Stimulated activated memory B cell treated with anti-CD40 and anti-IgM and Interleukin-4, amounts not matched to agents 10 μg/mL and 1 μg/mL and 100 μg/mL, for 72 hours (primary cell): ENCODE data around the gene ADRA2B.
"Not testable (repeated sequence)": the region's sequence is repeated elsewhere in the genome, so short reads cannot be mapped to it uniquely, and the experiment has no call there.

Experiments used
- ATAC-seq: fragments of 150-1000 bp; cut with Tn5 transposase; 2 replicates; pipeline ENCODE4 v1.10.0; 2021
- H3K27ac Mint-ChIP-seq: one replicate; pipeline ENCODE4 v1.8.0; 2022; ENCODE audit warnings: mild to moderate bottlenecking, mixed read lengths
- H3K27me3 Mint-ChIP-seq: one replicate; pipeline ENCODE4 v1.8.0; 2022; ENCODE audit warnings: mixed read lengths
- H3K36me3 Mint-ChIP-seq: one replicate; pipeline ENCODE4 v1.8.0; 2022; ENCODE audit warnings: mixed read lengths
- H3K4me1 Mint-ChIP-seq: one replicate; pipeline ENCODE4 v1.8.0; 2022; ENCODE audit warnings: mixed read lengths
- H3K4me3 Mint-ChIP-seq: one replicate; pipeline ENCODE4 v1.8.0; 2022; ENCODE audit warnings: mild to moderate bottlenecking, moderate library complexity, mixed read lengths
- H3K9me3 Mint-ChIP-seq: one replicate; pipeline ENCODE4 v1.8.0; 2022; ENCODE audit warnings: mixed read lengths

ADRA2B gene

GRCh38 chr2:96069878-96070277 is 46.5 kb downstream of the ADRA2B start:
- not testable (repeated sequence) for H3K36me3 Mint-ChIP-seq, H3K4me3 Mint-ChIP-seq, H3K9me3 Mint-ChIP-seq, H3K27ac Mint-ChIP-seq, H3K4me1 Mint-ChIP-seq, H3K27me3 Mint-ChIP-seq, ATAC-seq

GRCh38 chr2:96067902-96068581 is 48.3 kb downstream of the ADRA2B start:
- not testable (repeated sequence) for H3K4me3 Mint-ChIP-seq, H3K36me3 Mint-ChIP-seq, ATAC-seq, H3K9me3 Mint-ChIP-seq, H3K4me1 Mint-ChIP-seq, H3K27me3 Mint-ChIP-seq, H3K27ac Mint-ChIP-seq

- H3K9me3 Mint-ChIP-seq, H3K4me1 Mint-ChIP-seq, H3K4me3 Mint-ChIP-seq, H3K27me3 Mint-ChIP-seq, H3K27ac Mint-ChIP-seq, ATAC-seq, H3K36me3 Mint-ChIP-seq: not testable (repeated sequence)
Observed at GRCh38 chr2:96067098-96067660, 49.2 kb downstream of the ADRA2B start.

GRCh38 chr2:96066511-96066910 is 49.9 kb downstream of the ADRA2B start:
- H3K4me3 Mint-ChIP-seq, H3K4me1 Mint-ChIP-seq, H3K27ac Mint-ChIP-seq, H3K27me3 Mint-ChIP-seq, H3K36me3 Mint-ChIP-seq, H3K9me3 Mint-ChIP-seq, ATAC-seq: not testable (repeated sequence)

GRCh38 chr2:96065954-96066353 is 50.4 kb downstream of the ADRA2B start:
- H3K36me3 Mint-ChIP-seq, H3K27ac Mint-ChIP-seq, H3K27me3 Mint-ChIP-seq, H3K9me3 Mint-ChIP-seq, H3K4me3 Mint-ChIP-seq, H3K4me1 Mint-ChIP-seq: not testable (repeated sequence)
- ATAC-seq, result peak; percentile 1

GRCh38 chr2:96065381-96065930 is 50.9 kb downstream of the ADRA2B start:
- no peaks in the 10 kb centered on the region for H3K4me1 Mint-ChIP-seq
- H3K9me3 Mint-ChIP-seq, result no peaks in the 10 kb centered on the region
- no peaks in the 10 kb centered on the region for H3K27me3 Mint-ChIP-seq
- H3K36me3 Mint-ChIP-seq, result no peaks in the 10 kb centered on the region
- no peak overlapping the region for H3K27ac Mint-ChIP-seq
- no peak overlapping the region for H3K4me3 Mint-ChIP-seq
- no peak for ATAC-seq

GRCh38 chr2:96064760-96065159 is 51.6 kb downstream of the ADRA2B start:
- H3K4me3 Mint-ChIP-seq, H3K4me1 Mint-ChIP-seq, ATAC-seq, H3K9me3 Mint-ChIP-seq, H3K27me3 Mint-ChIP-seq, H3K36me3 Mint-ChIP-seq, H3K27ac Mint-ChIP-seq: not testable (repeated sequence)

- not testable (repeated sequence) for H3K27ac Mint-ChIP-seq, H3K4me3 Mint-ChIP-seq, H3K36me3 Mint-ChIP-seq
Observed at GRCh38 chr2:96064047-96064675, 52.2 kb downstream of the ADRA2B start.

GRCh38 chr2:96063116-96063899 is 53.1 kb downstream of the ADRA2B start:
- H3K9me3 Mint-ChIP-seq, H3K4me1 Mint-ChIP-seq, H3K4me3 Mint-ChIP-seq, H3K36me3 Mint-ChIP-seq, H3K27me3 Mint-ChIP-seq, H3K27ac Mint-ChIP-seq: not testable (repeated sequence)
- peak; percentile 70 for ATAC-seq

More at GRCh38 chr2:96064047-96064675, 52.2 kb downstream of the ADRA2B start:
- ATAC-seq, H3K4me1 Mint-ChIP-seq, H3K9me3 Mint-ChIP-seq, H3K27me3 Mint-ChIP-seq: not testable (repeated sequence)
